Activated effector memory CD4-positive, alpha-beta T cell treated with anti-CD3 and anti-CD28 coated beads, Interleukin-2, amount 50 U/mL, for 16 hours (primary cell): Measurements from ENCODE around the gene PRPF38B.
"Not testable (repeated sequence)": the region's sequence is repeated elsewhere in the genome, so short reads cannot be mapped to it uniquely, and the experiment has no call there.

ENCODE experiments used
- DNase-seq: peaks from one replicate; pipeline ENCODE4 v3.0.0-alpha.2; 2020

PRPF38B gene, protein sequence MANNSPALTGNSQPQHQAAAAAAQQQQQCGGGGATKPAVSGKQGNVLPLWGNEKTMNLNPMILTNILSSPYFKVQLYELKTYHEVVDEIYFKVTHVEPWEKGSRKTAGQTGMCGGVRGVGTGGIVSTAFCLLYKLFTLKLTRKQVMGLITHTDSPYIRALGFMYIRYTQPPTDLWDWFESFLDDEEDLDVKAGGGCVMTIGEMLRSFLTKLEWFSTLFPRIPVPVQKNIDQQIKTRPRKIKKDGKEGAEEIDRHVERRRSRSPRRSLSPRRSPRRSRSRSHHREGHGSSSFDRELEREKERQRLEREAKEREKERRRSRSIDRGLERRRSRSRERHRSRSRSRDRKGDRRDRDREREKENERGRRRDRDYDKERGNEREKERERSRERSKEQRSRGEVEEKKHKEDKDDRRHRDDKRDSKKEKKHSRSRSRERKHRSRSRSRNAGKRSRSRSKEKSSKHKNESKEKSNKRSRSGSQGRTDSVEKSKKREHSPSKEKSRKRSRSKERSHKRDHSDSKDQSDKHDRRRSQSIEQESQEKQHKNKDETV

DNA sequence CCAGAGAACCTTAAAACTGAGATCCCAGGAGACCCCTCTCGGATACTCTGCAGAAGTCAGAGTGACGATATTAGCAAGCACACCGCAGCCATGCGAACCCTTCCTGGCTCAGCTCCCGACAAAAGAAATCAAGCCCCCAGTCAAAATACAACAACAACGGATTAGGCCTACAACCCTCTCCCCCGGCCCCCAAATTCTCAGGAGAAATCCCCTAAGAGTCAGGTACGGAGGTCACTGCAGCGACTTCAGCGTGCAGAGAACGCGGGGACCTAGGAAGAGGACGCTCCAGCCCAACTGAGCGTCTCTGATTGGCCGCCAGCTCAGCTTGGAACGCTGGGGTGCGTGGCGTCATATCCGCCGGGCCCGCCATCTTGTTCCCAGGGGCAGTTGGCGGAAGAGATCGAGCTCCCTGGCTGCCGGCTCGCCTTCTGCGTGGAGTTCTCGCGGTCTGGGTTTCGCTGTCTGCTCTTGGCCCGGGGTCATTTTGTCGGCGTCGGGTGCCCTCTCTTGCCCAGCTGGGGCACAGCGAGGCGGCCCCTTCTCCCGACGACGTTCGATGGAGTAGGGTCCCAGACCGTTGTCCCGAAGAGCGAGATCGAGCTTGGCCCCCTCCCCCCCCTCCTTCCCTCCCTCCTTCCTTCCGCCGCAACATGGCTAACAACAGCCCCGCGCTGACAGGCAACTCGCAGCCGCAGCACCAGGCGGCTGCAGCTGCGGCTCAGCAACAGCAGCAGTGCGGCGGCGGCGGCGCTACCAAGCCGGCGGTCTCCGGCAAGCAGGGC is at the start of gene PRPF38B:
Gene PRPF38B (plus strand): TSS at position 369 of the 782 bp plus-strand sequence. CDS start 282 bp downstream, at position 651.
- peak; percentile 98 for DNase-seq

DNA sequence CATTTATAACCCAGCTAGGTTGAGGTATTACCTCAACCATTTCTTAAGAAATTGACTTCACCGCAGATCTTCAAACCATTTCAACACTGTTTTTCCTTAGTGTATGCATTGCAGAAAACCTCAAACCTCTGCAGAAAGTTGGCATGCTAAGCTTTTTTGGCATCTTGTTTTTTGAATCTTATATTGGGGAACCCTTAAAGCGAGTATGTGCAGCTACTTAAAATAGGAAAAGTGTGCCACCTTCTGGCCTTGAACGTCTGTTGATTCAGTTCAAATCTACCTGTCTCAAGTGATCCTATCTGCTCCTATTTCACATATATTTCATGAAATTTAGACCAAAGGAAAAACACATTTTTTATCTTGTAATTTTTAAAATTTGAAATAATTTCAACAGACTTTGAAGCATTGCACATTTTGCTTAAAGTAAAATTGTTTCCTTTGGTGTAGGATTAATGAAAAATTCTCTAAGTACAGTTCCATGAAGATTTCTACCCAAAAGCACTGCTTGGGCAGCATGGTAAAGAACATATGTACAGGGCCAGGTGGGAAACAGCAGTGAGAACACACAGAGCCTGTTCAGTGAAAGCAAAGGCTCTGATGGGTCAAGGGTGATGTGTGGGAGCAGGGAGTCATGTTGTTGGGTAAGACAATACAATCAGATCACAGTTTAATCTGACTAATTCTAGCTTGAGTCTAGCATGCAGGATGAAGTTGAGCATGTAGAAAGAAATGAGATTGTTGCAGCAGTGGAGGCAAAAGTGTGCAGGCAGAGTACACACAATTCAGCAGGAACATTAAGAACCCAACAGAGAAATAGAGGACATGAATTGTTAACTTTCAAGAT is 48.4 kb upstream of the PRPF38B start:
- peak; percentile 70 for DNase-seq

DNA sequence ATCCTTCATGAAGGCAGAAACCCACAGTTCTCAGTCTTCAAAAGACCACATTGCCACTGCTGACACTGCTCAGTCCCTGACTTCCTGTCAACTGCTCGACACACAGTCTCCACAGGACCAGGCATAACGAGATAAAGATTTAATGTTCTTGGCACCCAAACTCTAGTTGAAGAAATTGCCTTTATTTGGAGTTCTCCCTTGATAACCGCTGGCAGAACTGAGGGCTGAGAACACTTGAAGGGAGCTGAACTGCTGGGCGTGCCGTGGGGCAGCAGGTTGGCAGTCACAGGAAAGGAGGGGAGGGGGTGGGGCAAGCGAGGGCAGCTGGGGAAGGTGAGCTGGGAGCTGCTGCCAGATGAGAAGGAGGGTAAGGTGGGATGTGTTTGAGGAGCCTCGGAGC is 47.1 kb upstream of the PRPF38B start:
- DNase-seq: peak; percentile 72

DNA sequence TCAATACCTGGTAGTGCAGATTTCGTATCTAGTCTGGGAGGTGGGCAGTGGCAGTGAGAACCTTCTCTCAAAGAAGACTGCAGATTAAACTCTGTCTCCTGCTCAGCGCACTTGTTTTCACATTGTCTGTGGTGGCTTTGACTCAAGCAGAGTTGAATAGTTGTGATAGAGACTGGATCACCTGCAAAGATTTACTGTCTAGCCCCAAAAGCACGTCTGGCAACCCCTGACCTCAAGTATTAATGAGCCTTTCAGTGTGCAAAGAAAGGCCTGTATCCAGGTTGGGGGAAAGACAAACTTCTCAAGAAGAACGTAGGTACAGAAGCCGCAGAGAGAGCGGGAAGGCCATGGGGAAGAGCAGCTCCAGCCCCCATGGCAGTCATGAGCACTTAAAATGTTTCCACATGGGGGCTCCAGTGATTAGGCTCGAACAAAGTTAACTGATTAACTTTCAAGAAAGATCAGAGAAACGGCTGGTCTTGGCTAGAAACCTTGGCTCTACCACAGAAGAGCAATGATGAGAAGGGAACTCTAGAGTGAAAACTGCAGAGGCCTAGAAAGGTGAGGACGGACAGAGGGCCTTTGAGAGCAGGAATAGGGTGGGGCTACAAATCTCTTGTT is 46.4 kb upstream of the PRPF38B start:
- DNase-seq: no peak

DNA sequence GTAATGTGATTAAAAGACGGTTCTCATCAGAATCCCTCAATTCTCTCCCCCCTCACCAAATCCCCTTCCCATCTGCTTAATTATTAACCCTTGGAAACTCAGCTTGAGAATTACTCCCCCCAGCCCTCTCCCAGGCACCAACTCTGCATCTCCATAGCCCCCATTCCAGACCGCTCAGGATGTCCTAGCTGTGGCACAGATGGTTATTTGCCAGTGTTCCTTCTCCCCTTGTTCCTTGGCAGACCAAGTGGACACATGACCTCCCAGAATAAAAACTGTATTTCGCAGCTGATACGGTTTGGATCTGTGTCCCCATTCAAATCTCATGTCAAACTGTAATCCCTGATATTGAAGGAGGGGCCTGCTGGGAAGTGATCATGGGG is 45.9 kb upstream of the PRPF38B start:
- DNase-seq: no peak

DNA sequence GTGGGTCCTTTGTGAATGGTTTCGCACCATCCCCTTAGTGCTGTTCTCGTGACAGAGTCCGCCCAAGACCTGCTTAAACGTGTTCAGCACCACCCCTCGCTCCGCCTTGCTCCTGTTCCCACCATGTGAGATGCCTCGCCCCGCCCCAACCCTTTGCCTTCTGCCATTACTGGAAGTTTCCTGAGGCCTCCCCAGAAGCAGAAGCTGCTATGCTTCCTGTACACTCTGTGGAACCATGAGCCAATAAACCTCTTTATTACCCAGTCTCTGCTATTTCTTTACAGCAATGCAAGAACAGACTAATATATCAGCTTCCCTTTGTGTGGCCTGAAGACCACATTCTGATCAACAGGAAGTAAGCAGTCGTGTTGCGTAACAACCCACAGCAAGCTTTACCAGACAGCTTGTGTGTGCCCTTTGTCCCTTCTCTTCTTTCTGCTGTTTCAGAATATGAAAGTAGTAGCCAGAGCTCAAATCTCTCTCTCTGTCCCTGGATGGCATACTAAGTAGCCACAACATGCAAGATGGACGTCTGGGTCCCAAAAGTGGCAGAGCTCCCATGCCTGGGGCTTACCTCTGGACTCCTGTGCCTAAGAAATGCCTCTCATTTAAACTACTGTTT is 45.4 kb upstream of the PRPF38B start:
- DNase-seq: peak; percentile 85

DNA sequence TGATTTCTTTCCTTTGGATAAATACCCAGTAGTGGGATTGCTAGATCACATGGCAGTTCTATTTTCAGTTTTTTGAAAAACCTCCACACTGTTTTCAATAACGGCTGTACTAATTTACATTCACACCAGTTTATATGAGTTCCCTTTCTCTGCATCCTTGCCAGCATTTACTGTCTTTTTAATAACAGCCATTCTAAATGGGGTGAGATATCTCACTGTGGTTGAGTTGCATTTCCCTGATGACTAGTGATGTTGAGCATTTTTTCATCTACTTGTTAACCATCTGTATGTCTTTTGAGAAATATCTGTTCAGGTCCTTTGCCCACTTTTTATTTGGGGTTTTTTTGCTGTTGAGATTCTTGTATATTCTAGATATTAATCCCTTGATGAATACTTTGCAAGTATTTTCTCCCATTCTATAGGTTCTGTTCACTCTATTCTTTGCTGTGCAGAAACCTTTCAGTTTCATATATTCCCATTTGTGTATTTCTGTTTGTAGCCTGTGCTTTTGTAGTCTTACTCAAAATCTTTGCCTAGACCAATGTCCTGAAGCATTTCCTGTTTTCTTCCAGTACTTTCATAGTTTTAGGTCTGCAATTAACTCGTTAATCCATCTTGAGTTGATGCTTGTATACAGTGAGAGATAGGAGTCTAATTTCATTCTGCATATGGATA is 38.5 kb upstream of the PRPF38B start:
- DNase-seq: no peak

DNA sequence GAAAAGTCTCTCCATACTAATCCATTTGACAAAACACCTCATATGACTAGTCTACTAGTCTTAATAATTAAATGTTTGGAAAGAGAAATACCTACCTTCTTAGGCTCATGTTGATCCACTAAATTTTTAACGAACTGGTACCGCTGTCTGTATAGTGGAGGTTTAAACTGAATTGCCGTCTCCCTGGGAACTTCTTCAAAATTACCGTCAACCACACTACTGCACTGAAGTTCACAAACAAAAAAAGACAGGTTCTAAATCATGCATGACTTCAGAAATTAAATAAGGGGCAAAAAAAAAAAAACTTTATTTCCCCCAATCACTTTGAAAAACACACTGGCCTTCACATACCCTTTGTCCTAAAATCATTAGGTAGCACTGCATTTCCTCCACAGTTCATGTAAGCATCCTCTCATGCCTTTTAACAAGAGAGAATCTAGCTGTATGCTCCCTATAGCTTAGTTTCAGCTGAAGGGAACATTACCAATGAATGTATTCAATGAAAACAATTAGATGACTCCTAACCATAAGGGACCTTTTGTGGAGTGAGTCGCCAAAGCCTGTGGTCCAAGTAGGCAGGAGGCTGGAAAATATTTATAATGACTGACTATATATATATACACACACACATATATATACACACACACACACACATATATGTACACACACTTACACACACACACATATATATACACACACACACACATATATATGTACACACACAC is 34.6 kb upstream of the PRPF38B start:
- no peak for DNase-seq

DNA sequence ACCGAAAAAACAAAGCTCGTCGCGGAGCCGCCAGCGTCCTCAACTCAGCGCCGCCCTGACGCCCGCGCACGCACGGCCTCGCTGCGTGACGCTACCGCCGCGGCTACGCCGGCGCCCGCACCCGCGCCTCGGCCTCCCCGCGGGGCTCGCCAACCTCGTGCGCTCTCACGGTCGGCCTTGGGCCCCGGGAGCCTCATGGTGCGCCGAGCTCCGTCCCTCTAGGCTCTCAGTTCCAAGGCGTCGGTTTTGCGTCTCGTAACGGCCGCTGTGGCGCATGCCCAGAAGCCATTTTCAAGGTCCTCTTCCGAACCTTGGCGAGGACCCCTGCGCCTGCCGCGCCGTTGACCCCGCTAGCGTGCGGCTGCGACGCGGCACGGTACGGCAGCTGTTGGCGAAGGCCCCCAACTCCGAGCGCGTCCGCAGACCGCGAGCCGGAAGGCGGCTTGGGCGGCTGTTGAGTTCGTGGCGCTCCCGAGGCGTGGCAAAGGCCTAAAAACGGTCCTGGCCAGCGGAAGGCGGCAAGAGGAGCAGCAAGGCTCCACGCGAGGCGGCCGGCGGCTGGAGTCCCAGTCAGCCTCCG is 31.0 kb upstream of the PRPF38B start, which contains the start of gene HENMT1:
Gene HENMT1 (minus strand): TSS at position 64 of the 580 bp plus-strand sequence. CDS start 1,209 bp downstream, outside the sequence.
- DNase-seq: peak; percentile 91

DNA sequence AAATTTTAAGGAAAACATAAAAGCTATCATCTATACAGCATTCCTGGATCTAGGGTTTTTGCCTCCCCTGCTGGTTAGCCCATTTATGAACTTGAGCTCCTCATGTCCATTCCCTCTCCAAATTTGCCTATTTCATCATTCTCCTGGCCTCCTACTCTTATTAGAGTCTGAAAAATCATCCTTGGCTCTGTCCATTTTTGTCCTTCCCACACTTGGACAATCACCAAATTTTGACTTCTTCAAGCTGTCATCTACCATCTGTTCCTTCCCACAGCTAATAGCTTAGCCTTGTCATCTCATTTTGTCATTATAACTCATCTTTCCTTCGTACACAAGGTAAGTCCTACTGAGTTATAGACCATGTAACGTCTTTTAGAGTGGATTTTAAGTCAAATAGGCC is 29.0 kb upstream of the PRPF38B start:
- DNase-seq: no peak

DNA sequence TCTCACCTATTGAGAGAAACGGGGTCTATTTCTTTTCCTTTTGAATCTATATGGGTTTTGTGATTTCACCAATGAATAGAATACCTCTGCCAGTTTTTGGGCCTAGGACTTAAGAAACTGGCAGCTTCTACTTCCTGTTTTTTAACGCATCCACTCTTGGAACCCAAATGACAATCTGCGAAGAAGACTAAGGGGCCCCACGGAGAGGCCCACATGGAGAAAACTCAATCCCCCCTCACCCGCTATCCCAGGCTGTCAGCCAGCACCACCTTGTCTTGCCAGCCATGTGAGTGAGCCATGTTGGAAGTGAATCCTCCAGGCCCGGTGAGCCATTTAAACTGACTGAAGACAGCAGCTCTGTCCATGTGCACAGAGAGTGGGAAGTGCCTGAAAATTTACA is 27.6 kb upstream of the PRPF38B start:
- DNase-seq: no peak

DNA sequence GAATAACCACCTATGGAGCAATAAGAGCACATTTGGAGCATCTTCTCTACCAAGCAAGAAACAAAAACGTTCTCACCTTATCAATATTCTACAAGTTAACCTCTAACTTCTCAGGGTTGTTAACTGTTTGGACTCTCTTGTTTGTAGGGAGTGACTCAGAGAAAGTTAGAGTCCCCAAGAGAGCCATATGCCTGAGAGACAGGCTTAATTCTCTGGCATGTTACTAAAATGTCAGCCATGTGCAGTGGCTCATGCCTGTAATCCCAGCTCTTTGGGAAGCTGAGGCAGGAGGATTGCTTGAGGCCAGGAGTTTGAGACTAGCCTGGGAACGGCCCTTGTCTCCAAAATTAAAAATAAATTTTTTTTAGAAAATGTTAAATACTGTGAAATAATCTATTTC is 27.0 kb upstream of the PRPF38B start:
- DNase-seq: no peak

DNA sequence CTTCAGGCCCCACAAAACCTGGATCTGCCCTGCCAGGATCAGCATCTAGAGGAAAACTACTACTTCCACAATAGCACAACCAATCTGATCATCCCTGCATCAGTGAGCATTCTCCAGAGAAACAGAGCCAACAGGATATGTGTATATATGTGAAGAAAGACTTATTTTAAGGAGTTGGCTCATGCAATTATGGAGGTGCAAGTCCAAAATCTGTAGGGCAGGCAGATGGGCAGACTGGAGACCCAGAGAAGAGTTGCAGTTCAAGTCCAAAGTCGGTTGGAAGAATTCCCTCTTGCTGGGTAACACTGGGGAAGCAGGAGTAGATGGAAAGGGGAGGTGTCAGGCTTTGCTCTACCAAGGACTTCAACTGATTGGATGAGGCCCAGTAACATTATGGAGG is 26.3 kb upstream of the PRPF38B start:
- no peak for DNase-seq

DNA sequence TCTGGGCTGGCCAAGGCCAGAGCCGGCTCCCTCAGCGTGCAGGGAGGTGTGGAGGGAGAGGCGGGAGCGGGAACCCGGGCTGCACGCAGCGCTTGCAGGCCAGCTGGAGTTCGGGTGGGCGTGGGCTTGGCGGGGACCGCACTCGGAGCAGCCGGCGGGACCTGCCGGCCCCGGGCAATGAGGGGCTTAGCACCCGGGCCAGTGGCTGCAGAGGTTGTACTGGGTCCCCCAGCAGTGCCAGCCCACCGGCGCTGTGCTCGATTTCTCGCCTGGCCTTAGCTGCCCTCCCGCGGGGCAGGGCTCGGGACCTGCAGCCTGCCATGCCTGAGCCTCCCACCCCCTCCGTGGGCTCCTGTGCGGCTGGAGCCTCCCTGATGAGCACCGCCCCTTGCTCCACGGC is 24.7 kb upstream of the PRPF38B start:
- DNase-seq: not testable (repeated sequence)

DNA sequence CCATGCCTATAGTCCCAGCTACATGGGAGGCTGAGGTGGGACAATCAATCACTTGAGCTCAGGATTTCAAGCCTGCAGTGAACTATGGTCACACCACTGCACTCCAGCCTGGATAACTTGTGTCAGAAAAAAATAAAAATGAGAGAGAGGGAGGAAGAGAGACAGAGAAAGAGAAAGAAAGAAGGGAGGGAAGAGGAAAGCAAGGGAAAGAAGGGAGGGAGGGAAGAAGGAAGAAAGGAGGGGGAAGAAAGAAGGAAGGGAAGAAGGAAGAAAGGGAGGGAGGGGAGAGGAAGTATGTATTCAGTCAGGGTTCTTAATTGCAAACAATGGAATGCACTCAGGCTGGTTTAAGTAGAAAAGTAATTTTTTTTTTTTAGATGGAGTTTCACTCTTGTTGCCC is 23.3 kb upstream of the PRPF38B start:
- DNase-seq: no peak

DNA sequence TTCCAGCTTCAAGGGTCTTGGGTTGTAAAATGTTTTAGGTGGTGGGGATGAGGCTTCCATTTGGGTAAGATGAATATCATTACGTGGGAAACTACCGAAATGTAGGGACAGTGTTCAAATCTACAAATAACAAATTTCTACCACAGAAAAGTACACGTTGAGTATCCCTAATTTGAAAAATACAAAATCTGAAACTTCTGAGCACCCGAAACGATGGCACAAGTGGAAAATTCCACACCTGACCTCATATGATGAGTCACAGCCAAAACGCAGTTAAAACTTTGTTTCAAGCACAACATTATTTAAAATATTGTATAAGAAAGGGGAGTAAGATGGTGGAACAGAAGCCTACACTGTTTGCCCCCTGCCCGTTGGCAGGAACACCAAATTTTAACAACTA is 22.4 kb upstream of the PRPF38B start:
- DNase-seq: no peak

DNA sequence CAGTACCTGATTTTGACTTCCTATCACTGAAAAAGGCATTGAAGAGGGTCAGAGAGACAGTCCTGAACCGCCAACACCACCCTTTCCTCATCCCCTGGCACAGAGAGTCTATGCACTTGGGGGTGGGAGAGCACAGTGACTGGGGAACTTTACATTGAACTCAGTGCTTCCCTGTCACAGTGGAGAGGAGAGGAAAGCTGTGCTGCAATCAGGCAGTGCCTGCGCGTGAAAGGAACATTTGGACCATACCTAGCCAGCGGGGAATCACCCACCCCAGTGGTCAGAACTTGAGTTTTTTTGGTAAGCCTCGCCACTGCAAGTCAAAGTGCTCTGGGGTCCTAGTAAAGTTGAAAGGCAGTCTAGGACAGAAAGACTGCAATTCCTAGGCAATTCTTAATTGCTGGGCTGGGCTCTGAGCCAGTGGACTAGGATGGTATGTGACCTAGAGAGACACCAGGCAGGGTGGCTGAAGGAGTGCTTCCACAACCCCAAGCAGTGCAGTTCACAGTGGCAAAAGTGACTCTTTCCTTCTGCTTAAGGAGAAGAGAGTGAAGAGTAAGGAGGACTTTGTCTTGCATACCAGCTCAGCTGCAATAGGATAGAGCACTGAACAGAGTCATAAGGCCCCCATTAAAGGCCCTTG is 21.9 kb upstream of the PRPF38B start:
- no peak for DNase-seq

DNA sequence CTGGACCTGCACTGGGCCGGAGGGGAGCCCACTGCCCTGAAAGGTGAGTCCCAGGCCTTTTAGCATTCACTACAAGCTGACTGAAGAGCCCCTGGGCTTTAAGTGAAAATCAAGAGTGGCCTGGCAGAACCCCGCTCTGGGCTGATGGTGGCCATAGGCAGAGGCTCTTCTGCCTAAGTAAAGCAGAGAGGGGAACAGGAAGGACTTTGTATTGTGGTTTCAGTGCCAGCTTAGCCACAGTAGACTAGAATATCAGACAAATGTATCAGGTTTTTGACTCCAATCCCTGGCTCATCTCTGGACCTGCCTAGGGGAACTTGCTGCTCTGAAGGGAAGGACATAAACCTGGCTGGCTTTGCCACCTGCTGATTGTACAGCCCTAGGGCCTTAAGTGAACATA is 21.0 kb upstream of the PRPF38B start:
- DNase-seq: no peak

DNA sequence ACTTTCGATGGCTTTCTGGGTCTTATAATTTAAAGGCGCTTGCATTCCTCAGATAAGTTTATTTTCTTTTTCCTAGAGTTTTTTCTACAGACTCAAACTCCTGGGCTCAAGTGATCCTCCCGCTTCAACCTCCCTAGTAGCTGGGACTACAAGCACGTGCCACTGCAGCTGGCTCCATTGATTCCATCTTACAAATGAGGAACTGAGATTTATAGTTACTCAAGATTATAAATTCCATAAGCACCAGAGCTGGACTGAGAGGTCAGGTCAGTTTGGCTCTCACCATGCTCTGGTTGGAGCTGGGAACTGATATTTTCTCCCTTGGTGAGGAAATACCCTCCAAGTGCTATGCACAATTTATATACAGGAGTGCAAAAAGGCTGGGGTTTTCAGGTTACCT is 13.4 kb upstream of the PRPF38B start:
- no peak for DNase-seq
